ENCODE data around the gene FAM181A.
A peak's percentile ranks its signal among the peaks of the same experiment; 100 is the strongest.

FAM181A gene

DNA sequence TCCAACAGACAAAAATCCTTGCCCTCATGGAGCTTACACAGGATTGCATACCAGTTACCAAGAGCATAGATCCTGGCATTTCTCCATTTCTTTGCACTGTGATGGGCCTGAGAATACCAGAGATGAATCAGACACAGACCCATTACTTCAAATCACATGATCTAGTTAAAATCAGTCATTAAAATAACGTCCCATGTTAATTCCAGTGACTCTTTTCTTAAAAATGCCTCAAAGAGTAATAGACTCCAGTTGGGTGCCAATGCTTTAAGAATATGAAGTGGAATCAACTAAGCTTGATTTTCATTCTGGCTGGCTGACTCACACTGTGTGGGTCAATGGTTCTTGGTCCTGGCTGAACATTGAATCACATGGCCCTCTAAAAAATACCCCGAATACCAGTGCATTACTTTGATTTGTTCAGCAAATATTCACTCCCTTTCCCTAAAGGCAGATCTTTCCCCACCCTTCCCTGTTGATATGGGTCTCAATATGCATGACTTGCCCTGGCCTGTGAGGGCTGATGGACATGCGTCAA, 38.2 kb downstream of the FAM181A start:
- no peak for DNase-seq

DNA sequence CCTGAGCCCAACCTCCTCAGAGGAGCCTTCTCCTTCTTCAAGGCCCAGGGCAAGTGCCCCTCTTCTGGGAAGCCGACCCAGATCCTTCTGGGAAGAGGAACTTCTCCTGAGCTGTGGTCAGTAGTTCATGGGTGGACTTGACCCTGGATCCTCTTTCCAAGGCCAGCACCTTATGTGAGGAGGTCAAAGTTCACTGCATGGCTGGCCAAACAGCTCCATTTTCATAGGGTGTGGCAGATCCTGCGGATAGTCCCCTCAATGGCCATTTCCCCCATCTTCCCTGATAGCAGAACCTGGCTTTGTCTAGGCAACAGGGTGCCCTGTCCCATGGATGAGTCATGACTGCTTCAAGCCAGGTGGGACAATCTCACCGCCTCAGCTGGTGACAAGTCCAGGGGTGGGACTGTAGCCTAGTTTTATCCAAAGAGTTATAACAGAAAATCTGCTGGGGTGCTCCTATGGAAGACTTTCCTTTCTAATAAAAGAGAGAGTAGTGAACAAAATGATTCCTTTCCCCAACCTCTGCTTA, 38.9 kb downstream of the FAM181A start:
- DNase-seq: no peak

DNA sequence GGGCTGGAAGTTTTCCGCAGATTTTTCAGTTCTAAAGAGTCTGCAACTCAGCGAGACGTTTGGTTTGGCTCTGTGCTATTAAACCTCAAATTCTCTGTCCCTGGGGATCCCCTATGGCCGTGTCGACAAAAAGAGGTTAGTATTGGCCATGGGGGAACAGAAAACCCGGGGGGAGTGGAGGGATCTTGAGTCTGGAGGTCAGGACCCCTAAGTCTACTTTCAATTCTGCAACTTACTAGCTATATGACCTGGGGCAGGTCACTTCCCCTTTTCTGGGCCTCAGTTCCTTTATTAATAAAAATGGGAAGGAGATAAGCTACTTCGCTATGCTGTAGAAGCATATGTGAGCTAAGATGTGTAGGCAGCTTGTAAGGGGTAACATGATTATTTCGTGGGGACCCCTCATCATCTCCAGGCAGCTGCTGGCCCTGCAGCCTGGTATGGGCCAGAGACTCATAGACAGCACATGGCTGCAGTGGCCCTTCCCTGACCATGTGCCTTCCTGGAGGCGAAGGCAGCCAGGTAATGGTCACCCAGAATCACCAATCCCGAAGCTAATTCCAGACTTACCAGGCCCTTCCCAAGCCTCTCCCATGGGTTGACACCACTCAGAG, 40.6 kb downstream of the FAM181A start:
- no peak for DNase-seq

DNA sequence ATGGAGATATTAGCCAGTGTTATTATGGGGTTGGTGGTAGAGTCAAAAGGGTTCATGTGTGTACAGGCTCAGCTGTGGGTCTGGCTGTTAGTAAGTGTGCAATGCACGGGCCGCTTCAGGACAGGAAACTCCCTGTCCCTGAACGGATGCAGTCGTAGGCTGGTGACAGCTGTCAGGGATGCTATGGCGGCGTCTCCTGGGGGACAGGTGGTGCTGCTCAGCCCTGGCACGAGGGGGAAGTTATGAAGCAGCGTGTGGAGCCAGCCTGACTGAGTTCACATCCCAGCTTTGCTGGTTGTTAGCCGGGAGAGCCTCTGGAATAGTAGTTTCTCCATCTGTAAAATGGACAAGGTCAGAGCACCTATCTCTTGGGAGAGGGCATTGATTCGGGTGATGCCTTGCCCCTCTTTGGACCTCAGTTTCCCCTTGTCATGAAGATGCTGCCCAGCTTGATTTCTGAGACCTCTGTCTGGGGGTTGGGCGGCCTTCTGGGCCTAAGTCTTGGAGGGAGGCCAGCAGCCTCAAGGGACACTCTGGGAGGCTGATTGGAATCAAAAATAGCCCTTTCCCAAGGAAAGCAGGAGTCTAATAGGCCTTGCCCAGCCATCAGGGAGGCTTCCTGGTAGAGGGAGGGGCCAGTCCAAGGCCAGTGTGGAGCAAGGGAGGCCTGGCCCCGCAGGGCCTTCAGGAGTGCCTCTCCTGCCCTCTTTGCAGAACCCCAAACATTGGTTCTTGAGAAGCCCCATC, 42.1 kb downstream of the FAM181A start:
- no peak for DNase-seq

DNA sequence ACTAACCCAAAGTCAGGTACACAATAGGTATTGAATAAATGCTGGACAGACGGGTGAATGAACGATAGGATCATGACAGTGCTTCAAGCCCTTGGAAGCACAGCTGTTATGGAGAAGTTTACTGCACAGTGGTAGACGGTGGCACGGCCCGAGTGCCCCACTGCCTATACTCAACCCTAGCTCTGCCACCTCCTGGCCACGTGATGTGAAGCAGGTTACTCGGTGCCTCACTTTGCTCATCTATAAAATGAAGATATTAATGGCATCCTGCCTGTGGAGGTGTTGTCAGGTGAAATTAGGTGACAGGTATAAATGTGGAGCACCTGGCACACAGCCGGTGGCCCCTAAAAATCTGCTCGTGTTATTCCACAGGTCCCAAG, 43.4 kb downstream of the FAM181A start:
- peak; percentile 61 for DNase-seq

DNA sequence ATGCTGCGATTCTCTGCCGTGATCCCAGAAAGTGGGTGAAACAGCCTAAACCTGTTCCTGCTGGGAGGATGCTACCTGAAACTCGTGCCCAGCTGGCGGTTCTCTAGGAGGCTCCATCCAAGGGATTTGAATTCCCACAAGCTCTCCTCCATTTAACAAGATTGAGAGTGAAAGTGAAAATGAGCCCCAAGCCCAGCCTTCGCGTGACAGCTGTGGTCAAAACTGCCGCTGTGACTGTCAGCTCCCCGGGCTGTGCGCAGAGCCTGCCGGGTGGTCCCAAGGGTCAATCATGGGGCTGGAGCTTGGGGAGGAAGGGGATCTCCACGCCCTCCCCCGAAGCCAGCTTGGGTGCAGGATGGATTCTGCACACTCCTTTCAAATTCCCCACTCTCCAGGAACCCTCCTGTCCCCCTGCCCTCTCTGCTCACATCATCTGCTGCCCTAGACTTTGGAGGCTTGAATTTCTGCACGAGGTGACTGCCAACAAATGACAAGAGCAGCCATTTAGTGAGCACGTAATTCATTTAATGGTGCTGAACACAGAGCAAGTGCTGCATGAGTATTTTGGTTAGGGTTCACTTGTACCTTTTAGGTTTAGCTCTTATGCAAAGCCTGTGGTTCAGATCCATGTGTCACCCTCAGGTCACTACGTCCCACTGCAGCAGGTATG, 44.0 kb downstream of the FAM181A start:
- peak; percentile 64 for DNase-seq

DNA sequence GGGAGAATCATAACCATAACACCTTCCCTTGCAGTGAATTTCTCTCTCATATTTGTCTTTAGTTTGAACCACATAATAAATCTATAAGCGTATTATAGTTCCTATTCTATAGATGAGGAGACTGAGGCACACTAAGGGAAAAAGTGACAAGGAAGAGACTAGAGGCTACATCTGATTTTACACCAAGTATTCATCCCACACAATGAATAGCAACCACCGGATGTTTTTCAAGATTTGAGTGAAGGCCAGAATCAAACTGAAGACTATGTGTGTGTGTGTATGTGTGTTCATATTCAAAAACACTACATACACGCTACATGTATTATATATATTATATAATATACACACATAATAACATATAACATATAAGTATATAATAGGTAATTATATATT, 44.5 kb downstream of the FAM181A start:
- DNase-seq: no peak

DNA sequence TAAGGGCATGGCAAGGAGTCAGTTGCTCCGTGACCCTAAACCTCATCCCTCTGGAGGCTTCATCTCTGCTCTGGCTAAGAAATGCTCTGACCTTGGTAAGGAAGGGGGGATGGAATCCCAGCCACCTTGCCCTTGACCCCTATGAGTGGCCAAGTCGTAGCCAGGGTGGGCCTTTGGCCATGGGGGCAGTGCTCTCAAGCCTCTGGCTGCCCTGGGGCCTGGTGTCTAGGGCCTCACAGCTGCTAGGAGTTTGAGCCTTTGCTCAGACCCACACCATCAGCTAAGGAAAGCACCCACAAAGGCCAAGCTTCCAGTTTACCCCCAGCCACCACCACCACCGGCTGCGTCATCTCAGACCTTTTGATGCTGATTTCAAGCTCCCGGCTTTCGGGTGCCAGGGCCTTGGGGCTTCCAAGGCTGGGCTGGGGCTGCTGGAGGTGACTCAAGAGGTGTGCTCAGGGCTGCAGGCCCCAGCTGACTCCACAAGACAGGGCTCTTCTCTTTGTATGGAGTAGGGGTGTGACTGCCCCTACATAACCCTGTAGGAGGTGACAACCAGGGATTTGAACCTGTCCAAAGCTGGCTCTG, 45.6 kb downstream of the FAM181A start:
- DNase-seq: no peak

DNA sequence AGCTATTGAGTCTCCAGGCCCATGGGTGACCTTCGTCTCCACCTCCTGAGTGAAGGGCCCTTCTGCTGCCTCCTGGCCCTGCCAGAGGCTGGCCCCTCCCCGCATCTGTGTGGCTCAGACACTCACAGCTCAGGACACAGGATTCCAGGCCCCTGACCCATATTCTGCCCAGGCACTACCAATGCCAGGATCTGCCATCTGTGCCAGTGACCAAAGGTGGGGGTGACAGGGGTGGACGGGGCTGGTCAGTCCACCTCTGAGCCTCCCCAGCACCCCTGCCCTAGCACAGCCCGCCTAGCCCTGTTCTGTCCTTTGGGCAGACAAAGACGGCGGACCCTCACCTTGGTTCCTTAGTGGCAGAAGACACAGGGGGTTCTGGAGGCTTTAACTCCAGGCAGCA, 46.5 kb downstream of the FAM181A start:
- no peak for DNase-seq

DNA sequence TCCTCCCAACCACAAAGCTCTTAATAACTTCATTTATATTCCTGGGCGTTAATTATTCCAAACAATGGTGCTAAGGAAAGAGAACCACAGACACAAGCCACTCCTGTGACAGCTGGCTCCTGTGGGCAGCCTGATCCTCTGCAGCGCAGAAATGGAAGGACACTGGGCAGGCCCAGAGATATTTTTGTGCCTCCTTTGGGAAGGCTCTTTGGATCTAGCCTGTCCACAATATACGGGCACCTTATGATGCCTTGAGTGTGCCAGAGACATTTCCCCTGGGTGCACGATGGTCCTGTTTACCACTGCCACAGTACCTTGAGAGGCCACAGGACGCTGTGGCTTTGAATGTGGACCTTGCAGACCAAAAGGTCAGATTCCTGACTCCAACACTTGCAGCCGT, 47.2 kb downstream of the FAM181A start:
- DNase-seq: no peak

DNA sequence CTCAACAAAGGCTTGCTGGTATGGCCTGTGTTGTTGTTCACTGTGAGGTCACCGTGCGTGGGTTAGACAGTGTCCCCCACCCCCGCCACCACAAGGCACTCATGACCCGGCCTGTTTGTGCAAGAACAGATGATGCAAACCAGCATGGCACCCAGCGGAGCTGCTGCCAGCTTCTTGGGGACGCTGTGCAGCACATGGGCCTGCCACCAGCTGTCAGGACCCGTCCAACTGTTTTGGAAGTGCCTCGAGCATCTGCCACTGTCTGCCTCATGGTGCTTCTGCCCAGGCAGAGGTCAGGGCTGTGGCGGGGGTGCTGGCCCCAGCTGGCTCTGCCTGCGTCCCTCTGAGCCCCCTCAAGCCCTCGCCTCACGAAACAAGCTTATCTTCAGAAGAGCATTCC, 47.7 kb downstream of the FAM181A start:
- DNase-seq: no peak

DNA sequence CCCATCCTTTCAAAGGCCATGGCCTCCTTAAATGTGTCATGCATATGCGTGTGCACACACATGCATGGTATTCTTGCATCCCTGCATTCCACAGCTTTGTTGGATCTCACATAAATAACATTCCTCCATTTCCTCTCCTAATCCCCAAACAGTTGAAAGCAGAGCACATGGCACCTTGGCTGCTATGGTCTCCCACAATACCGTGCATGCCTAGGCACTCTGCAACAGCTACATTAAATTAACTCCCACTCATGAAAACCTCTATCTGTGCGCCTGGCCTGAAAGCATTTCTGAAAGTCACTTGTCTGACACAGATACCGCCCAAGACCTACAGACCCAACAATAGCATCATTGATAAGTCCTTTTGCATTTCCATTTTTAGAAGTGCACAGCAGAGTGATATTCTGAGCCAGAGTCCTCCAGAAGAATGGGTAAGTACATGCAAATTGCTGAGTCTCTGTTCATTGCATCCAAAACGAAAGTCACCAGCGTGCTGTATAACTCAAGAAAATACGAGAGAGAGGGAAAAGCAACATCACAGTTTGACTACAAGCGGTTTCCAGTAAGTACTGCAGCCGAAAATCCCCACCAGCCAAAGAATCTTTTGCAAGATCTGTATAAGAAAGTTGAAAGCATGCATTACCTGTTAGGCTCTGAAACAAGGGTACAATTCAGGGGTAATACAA, 48.8 kb downstream of the FAM181A start:
- DNase-seq: no peak

DNA sequence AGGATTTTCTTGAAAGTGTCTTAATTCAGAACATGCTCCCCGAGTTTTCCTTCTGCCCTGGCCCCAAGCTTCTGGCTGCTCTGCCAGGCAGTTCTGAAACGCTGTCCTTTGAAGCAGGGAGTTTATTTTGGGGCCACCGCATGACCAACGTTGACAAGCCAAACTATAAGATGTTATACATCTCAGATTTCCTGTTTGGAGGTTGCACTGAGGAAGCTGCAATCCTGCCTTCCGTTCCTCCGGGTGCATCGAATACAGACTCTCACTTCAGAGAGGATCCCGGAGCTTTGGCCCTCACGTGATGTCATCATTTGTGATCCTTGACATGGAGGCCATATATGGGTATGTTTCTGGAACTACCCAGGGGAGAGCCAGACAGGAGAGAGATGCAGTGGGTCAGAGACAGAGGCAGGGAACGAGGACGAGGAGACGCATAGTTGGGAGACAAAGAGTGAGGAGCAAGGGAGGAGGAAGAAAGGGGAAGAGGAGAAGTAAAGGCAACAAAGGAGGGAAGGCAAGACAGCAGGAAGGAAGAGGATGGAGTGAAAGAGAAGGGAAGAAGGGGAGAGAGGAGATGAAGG, 49.4 kb downstream of the FAM181A start, which contains the start of gene ASB2:
TSS of gene ASB2 (minus strand) at position 94 of the 581 bp plus-strand sequence. CDS start 12,031 bp downstream, outside the sequence.
- DNase-seq: no peak

DNA sequence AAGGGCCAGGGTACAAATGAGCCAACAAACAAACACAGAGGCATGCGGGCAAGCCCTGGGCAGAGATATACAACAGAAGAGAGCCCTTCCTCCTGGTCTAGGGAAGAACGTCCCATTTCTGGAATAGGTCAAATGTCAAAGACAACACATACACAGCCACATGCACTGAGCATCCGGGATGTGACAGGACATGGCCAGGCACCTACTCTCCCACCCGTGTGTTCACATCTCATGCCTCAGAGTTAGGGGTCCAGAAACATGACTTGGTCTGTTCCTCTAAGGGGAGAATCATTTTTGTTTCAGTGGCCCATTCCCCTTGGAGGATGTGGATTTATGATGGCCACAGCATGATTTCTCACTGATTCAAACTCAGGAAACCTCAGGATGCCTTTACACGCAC, 50.0 kb downstream of the FAM181A start:
- no peak for DNase-seq

DNA sequence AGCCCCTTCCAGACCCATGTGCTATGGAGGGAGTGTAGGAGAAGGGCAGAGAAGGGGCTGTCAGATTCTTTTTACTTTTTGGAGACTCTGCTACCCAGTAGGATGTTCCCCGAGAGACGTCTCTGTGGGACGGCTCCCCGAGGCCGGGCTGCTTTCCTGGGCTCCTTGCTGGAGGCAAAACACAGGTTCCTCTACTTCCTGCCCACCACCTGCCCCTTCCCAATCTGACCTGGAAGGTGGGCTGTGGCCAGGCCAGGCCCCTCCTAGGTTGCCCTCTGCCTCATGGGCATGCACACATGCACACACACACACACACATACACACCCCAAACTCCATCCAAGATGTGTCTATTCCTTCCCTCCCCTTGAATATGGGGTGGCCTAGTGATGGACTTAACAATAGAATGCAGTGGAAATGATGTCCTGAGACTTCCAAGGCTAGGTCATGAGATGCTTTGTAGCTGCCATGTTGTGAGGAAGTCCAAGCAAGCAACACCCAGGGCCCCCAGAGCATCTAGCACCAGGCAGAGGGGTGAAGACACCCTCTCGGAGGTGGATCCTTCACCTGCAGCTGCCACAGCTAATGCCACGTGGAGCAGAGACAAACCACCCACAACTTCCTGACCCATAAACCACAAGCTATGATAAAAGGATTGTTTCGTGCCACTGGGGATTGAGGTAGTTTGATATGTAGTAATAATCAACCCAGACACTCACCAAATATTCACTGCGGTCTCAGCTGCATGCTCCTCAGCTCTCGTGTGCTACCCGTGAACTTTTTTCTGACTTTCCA, 50.8 kb downstream of the FAM181A start:
- peak; percentile 62 for DNase-seq

DNA sequence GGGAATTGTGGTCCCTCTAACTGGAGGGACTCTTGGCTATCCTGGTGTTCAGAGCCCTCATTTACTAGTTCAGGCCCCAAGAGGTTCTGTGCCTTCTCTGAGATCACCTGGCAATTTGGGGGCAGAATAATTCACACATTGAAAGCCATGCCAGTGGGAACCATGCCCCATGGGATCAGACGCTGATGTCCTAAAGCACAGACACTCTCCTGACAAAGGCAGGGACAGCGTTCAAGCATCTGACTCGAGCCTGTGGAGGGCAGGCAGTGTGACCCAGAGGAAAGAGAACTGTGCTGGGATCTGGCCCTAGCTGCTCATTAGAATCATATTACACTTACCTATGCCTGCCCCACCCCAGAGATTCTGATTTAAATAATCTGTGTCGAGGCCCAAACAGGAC, 51.6 kb downstream of the FAM181A start:
- DNase-seq: no peak

Data from activated CD4-positive, CD25-positive, alpha-beta regulatory T cell treated with anti-CD3 and anti-CD28 coated beads, Interleukin-2, amount 50 U/mL, for 72 hours (primary cell).